Mammary epithelial cell (primary cell): Measurements from ENCODE around the gene MCU.
A peak's percentile ranks its signal among the peaks of the same experiment; 100 is the strongest.

Experiments
- CTCF ChIP-seq, 2 donors: IDR thresholded peaks in 1 of 2; conservative IDR thresholded peaks in 1 of 2; 2 replicates each; pipeline ENCODE4 v1.5.1; 2011 to 2012; ENCODE audit warnings: inconsistent platforms in 2 of 2, low read length in 2 of 2, mild to moderate bottlenecking in 2 of 2, control low read depth in 1 of 2, low read depth in 1 of 2; ENCODE audit not compliant: insufficient read depth in 1 of 2; ENCODE audit errors: extremely low read depth in 1 of 2
- EZH2 ChIP-seq: IDR thresholded peaks from 2 replicates; pipeline ENCODE4 v1.6.1; 2012; ENCODE audit warnings: low read length, inconsistent platforms, borderline replicate concordance

- TF ChIP-seq CTCF (conservative IDR thresholded peaks at IDR 0.05 in 1 of 2, IDR thresholded peaks at IDR 0.05 in 1 of 2; ENCODE audit: extremely low read depth in 1 of 2, insufficient read depth in 1 of 2, low read depth in 1 of 2, low read length in 2 of 2) (peak in 1 of 2 donors; percentile 10), EZH2 (no peak)
These were observed 234.1 kb downstream of the MCU start for GRCh38 chr10:72925951-72926465.
